T-helper 22 cell (primary cell): ENCODE results near the gene MAIP1.

Experiments
- DNase-seq: peaks from one replicate; pipeline ENCODE4 v3.0.0-alpha.2; 2020; ENCODE audit warnings: low read depth

MAIP1 gene

GRCh38 chr2:199991691-199992090 lies 36.3 kb downstream of the MAIP1 start:
- no peak for DNase-seq

GRCh38 chr2:199992296-199992695 lies 36.9 kb downstream of the MAIP1 start:
- DNase-seq, result no peak

- DNase-seq, result no peak
Observed at GRCh38 chr2:199994371-199994770, 39.0 kb downstream of the MAIP1 start.

- DNase-seq, result no peak
Observed at GRCh38 chr2:199994896-199995295, 39.5 kb downstream of the MAIP1 start.

- DNase-seq, result no peak
Observed at GRCh38 chr2:199997296-199997695, 41.9 kb downstream of the MAIP1 start.

- no peak for DNase-seq
Observed at GRCh38 chr2:199999166-199999565, 43.8 kb downstream of the MAIP1 start.

- no peak for DNase-seq
Observed at GRCh38 chr2:200000444-200001163, 45.2 kb downstream of the MAIP1 start.

GRCh38 chr2:200003444-200003843 lies 48.1 kb downstream of the MAIP1 start:
- no peak for DNase-seq

- no peak for DNase-seq
Observed at GRCh38 chr2:200005675-200006074, 50.3 kb downstream of the MAIP1 start.

GRCh38 chr2:200007306-200007705 lies 51.9 kb downstream of the MAIP1 start:
- DNase-seq, result no peak

- no peak for DNase-seq
Observed at GRCh38 chr2:200012401-200012800, 57.0 kb downstream of the MAIP1 start.
